Urinary bladder (tissue), 4 donors: ENCODE results near the gene CFL1. TPM values are rescaled to one million over a fixed set of nuclear protein-coding genes. Genes with fewer than 3 reads are reported as not detected.
A peak's percentile ranks its signal among the peaks of the same experiment; 100 is the strongest.

Source experiments
- DNase-seq: peaks from one replicate; pipeline ENCODE4 v3.0.0-alpha.2; 2015; ENCODE audit errors: extremely low spot score
- H3K27ac ChIP-seq: one replicate; pipeline ENCODE4 v1.5.1; 2013; ENCODE audit warnings: low read depth, mild to moderate bottlenecking, moderate library complexity
- H3K36me3 ChIP-seq: one replicate; pipeline ENCODE4 v1.6.1; 2013; ENCODE audit warnings: mild to moderate bottlenecking, moderate library complexity; ENCODE audit not compliant: insufficient read depth
- H3K4me1 ChIP-seq: one replicate; pipeline ENCODE4 v1.6.1; 2013; ENCODE audit warnings: mild to moderate bottlenecking, moderate library complexity; ENCODE audit not compliant: insufficient read depth
- H3K4me3 ChIP-seq: one replicate; pipeline ENCODE4 v1.5.1; 2013; ENCODE audit warnings: low read depth, low read length
- whole genome bisulfite sequencing: extraction: QIAGEN DNeasy Blood & Tissue Kit; methylation state at CpG from one replicate; pipeline ENCODE4 v1.1.7; 2013; 5-methylcytosine and 5-hydroxymethylcytosine counted together
- polyA plus RNA-seq: library from polyadenylated mRNA; stranded (reverse); fragments of 200-250 nt; gene quantifications from one replicate; pipeline ENCODE4 v1.2.3, GENCODE V29; 2013
- total RNA-seq: library from RNA; depleted of rRNA; stranded (reverse); fragments of >200 nt; gene quantifications from one replicate; pipeline ENCODE4 v1.2.3, GENCODE V29; 2014
- donor health status: healthy with polysubstance abuse.
- donor health status: healthy.

Gene CFL1
- total and polyA plus RNA-seq, 2 donors: 231 to 728 TPM

- WGBS: under 1% methylated on average over 78 of the region's 78 CpGs
- Histone ChIP-seq H3K4me1 (no peaks in the 10 kb centered on the region), H3K27ac (peak within 1 kb of the TSS; percentile 95), H3K4me3 (peak within 1 kb of the TSS; percentile 72), H3K36me3 (no peaks in the 10 kb centered on the region)
- DNase-seq: peak; percentile 97
Observed at GRCh38 chr11:65860278-65861164, 2.5 kb upstream of the CFL1 start, which contains the start of gene MUS81. MUS81 (plus strand) TSS chr11:65860433; CDS start chr11:65860754, 321 bp downstream.

- H3K4me1 ChIP-seq: no peaks in the 10 kb centered on the region
- 1% methylated on average over 16 of the region's 16 CpGs for WGBS
- H3K36me3 ChIP-seq: no peaks in the 10 kb centered on the region
- no peak for DNase-seq
- peak overlapping the region; percentile 95 for H3K27ac ChIP-seq
- peak overlapping the region; percentile 21 for H3K4me3 ChIP-seq
Observed at GRCh38 chr11:65859812-65860277, 1.9 kb upstream of the CFL1 start.

GRCh38 chr11:65859095-65859811 lies 1.3 kb upstream of the CFL1 start:
- WGBS: under 1% methylated on average over 46 of the region's 46 CpGs
- no peaks in the 10 kb centered on the region for H3K4me1 ChIP-seq
- peak; percentile 94 for DNase-seq
- no peaks in the 10 kb centered on the region for H3K36me3 ChIP-seq
- peak overlapping the region; percentile 34 for H3K4me3 ChIP-seq
- H3K27ac ChIP-seq: peak overlapping the region; percentile 95

GRCh38 chr11:65858681-65859087 lies 704 bp upstream of the CFL1 start:
- peak overlapping the region; percentile 34 for H3K4me3 ChIP-seq
- H3K36me3 ChIP-seq: no peaks in the 10 kb centered on the region
- peak overlapping the region; percentile 95 for H3K27ac ChIP-seq
- under 1% methylated on average over 10 of the region's 10 CpGs for WGBS
- DNase-seq: no peak
- H3K4me1 ChIP-seq: no peaks in the 10 kb centered on the region

GRCh38 chr11:65857500-65857852 lies 504 bp downstream of the CFL1 start:
- H3K27ac ChIP-seq: peak overlapping the region; percentile 93
- under 1% methylated on average over 48 of the region's 49 CpGs for WGBS
- no peaks in the 10 kb centered on the region for H3K4me1 ChIP-seq
- no peak for DNase-seq
- H3K36me3 ChIP-seq: peaks cover 3% of the 10 kb centered on the region
- H3K4me3 ChIP-seq: peak overlapping the region; percentile 91

- Histone ChIP-seq H3K36me3 (peaks cover 5% of the 10 kb centered on the region), H3K4me1 (no peaks in the 10 kb centered on the region), H3K27ac (peak overlapping the region; percentile 93), H3K4me3 (peak overlapping the region; percentile 91)
- no peak for DNase-seq
- WGBS: 1% methylated on average over 57 of the region's 57 CpGs
Observed at GRCh38 chr11:65856689-65857499, 1.1 kb downstream of the CFL1 start.

GRCh38 chr11:65855927-65856363 lies 2.0 kb downstream of the CFL1 start:
- DNase-seq: no peak
- 78% methylated on average over 15 of the region's 15 CpGs for WGBS
- H3K36me3 ChIP-seq: peaks cover 5% of the 10 kb centered on the region
- no peak overlapping the region for H3K4me3 ChIP-seq
- H3K4me1 ChIP-seq: no peaks in the 10 kb centered on the region
- no peak overlapping the region for H3K27ac ChIP-seq

GRCh38 chr11:65854852-65855837 lies 2.8 kb downstream of the CFL1 start:
- no peak for DNase-seq
- 71% methylated on average over 15 of the region's 15 CpGs for WGBS
- Histone ChIP-seq H3K4me3 (no peak overlapping the region), H3K27ac (no peak overlapping the region), H3K36me3 (peaks cover 5% of the 10 kb centered on the region), H3K4me1 (no peaks in the 10 kb centered on the region)

GRCh38 chr11:65854161-65854592 lies 3.8 kb downstream of the CFL1 start:
- peaks cover 5% of the 10 kb centered on the region for H3K36me3 ChIP-seq
- 89% methylated on average over 4 of the region's 4 CpGs for WGBS
- H3K27ac ChIP-seq: no peak overlapping the region
- no peak overlapping the region for H3K4me3 ChIP-seq
- no peak for DNase-seq
- H3K4me1 ChIP-seq: no peaks in the 10 kb centered on the region

- WGBS: 87% methylated on average over 6 of the region's 6 CpGs
- no peak for DNase-seq
- Histone ChIP-seq H3K27ac (no peak overlapping the region), H3K4me3 (no peak overlapping the region), H3K4me1 (no peaks in the 10 kb centered on the region), H3K36me3 (peaks cover 5% of the 10 kb centered on the region)
Observed at GRCh38 chr11:65853246-65853979, 4.6 kb downstream of the CFL1 start.

GRCh38 chr11:65852508-65853245 lies 5.3 kb downstream of the CFL1 start:
- DNase-seq: no peak
- Histone ChIP-seq H3K36me3 (peaks cover 5% of the 10 kb centered on the region), H3K4me1 (no peaks in the 10 kb centered on the region), H3K4me3 (no peak overlapping the region), H3K27ac (no peak overlapping the region)
- 91% methylated on average over 33 of the region's 33 CpGs for WGBS
